Right lobe of liver (tissue), 6 donors: ENCODE measurements around the gene RAB35. TPM values are rescaled to one million over a fixed set of nuclear protein-coding genes. Genes with fewer than 3 reads are reported as not detected.

Experiments used
- ATAC-seq, 4 donors: fragments of 200-7000 bp; cut with Tn5 transposase; one replicate each; pipeline ENCODE4 v1.9.1; 2020; ENCODE audit warnings: mild to moderate bottlenecking in 4 of 4, moderate library complexity in 4 of 4
- DNase-seq, 3 donors: peaks; one replicate each; pipeline ENCODE4 v3.0.0-alpha.2; 2020
- H3K27ac ChIP-seq, 3 donors: fragments of 200-600 bp; one replicate each; pipeline ENCODE4 v1.8.0; 2022
- H3K27me3 ChIP-seq, 2 donors: fragments of 200-600 bp; one replicate each; pipeline ENCODE4 v1.8.0; 2022
- H3K36me3 ChIP-seq, 4 donors: fragments of 200-600 bp; sonication (generic) in 1 of 4; one replicate each; pipeline versions ENCODE4 v1.5.1 to v1.8.0; 2017 to 2022; ENCODE audit warnings: control low read depth in 1 of 4
- H3K4me1 ChIP-seq, 4 donors: fragments of 200-600 bp; sonication (generic) in 1 of 4; one replicate each; pipeline versions ENCODE4 v1.5.1 to v1.8.0; 2017 to 2022; ENCODE audit warnings: control low read depth in 1 of 4
- H3K4me3 ChIP-seq, 3 donors: fragments of 200-600 bp; one replicate each; pipeline ENCODE4 v1.8.0; 2022
- H3K9me3 ChIP-seq, 4 donors: fragments of 200-600 bp; sonication (generic) in 1 of 4; one replicate each; pipeline versions ENCODE4 v1.5.1 to v1.8.0; 2017 to 2022; ENCODE audit warnings: control low read depth in 1 of 4
- POLR2A ChIP-seq: fragments of 450-650 bp; IDR thresholded peaks from one replicate; pipeline ENCODE4 v1.6.1; 2017; ENCODE audit warnings: antibody characterized with exemption, mild to moderate bottlenecking
- WGBS: methylation state at CpG from one replicate; pipeline ENCODE4 v1.1.6; 2018; ENCODE audit warnings: low coverage, low lambda C conversion rate; ENCODE audit not compliant: insufficient coverage; ENCODE audit errors: missing lambda C conversion rate; 5-methylcytosine and 5-hydroxymethylcytosine counted together
- intact Hi-C, 2 donors: fragments of 100-400 bp; cut with DNase I; formaldehyde crosslinking; loops; one replicate each; pipeline versions ENCODE4 v1.11.2 to v1.14.1; 2022
- total RNA-seq, 6 experiments: library from RNA; depleted of rRNA in 2 of 6; stranded (reverse); fragments of >200 nt in 2 of 6; fragmentation: NEBNext Ultra II Directional in 3 of 6; extraction: Animal tissue kit (Norgen Biotek cat#: 25700) in 3 of 6; gene quantifications; one replicate each; pipeline versions ENCODE4 v1.1.0 to v1.2.4, GENCODE V29; 2016 to 2023
- TF ChIP-seq, protein P1 (sequence below), 4 donors: fragments of 200-600 bp in 3 of 4; fragments of 450-650 bp in 1 of 4; IDR thresholded peaks; one replicate each; pipeline versions ENCODE4 v1.5.1 to v1.8.0; 2016 to 2022; ENCODE audit warnings: antibody characterized with exemption in 4 of 4, mild to moderate bottlenecking in 2 of 4
- donor health status: DM: no; HTN: yes; CAD: no.
- donor health status: DM: no; HTN: no; CAD: no.
- donor health status: DM: no; HTN: no; CAD: no.
- donor health status: DM: no; HTN: yes; CAD: no.
- donor health status: DM: no; HTN: yes; CAD: no.

The RAB35 gene
- total RNA-seq, 6 experiments from 2014 or later = 11.7 to 22.1 (median 14.7) TPM

DNA sequence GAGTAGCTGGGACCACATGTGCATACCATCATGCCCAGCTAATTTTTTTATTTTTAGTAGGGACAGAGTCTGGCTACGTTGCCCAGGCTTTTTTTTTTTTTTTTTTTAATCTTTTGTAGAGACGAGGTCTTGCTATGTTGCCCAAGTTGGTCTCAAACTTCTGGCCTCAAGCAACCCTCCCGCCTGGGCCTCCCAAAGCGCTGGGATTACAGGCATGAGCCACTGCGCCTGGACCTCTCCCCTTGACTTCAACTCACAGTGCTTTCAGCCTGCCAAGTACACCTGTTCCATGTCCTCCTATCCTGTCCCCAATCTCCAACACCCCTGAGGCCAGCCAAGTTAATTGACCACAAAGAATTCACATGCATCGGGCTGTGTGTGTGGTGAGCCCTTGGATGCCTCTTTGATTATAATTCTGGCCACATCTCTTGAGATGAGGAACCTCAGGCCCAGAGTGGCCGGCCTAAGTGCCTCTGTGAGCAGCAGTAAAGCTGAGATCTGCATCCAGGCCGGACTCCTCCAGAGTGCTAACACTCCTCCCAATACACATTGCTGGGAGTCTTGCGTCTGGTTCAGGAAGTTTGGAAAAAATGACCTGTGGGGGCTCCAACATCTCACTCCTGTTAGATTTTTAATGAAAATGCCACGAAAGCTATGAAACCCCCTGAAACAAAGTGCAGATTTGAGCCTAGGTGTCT lies 6.8 kb downstream of the RAB35 start:
- intact Hi-C loops = no loop called here
- Histone ChIP-seq H3K36me3 (peaks cover 0 to 4% (median 0%) of the 10 kb centered on the region in 4 donors), H3K27me3 (no peaks in the 10 kb centered on the region), H3K4me3 (no peak overlapping the region), H3K9me3 (no peaks in the 10 kb centered on the region), H3K27ac (no peak overlapping the region), H3K4me1 (peaks cover 0 to 4% (median 0%) of the 10 kb centered on the region in 4 donors)
- TF ChIP-seq, protein P1, sequence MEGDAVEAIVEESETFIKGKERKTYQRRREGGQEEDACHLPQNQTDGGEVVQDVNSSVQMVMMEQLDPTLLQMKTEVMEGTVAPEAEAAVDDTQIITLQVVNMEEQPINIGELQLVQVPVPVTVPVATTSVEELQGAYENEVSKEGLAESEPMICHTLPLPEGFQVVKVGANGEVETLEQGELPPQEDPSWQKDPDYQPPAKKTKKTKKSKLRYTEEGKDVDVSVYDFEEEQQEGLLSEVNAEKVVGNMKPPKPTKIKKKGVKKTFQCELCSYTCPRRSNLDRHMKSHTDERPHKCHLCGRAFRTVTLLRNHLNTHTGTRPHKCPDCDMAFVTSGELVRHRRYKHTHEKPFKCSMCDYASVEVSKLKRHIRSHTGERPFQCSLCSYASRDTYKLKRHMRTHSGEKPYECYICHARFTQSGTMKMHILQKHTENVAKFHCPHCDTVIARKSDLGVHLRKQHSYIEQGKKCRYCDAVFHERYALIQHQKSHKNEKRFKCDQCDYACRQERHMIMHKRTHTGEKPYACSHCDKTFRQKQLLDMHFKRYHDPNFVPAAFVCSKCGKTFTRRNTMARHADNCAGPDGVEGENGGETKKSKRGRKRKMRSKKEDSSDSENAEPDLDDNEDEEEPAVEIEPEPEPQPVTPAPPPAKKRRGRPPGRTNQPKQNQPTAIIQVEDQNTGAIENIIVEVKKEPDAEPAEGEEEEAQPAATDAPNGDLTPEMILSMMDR (IDR thresholded peaks at IDR 0.05) = no peak
- no peak for TF ChIP-seq POLR2A
- no peak for ATAC-seq
- WGBS = 78% methylated on average over 7 of the region's 10 CpGs
- no peak for DNase-seq

DNA sequence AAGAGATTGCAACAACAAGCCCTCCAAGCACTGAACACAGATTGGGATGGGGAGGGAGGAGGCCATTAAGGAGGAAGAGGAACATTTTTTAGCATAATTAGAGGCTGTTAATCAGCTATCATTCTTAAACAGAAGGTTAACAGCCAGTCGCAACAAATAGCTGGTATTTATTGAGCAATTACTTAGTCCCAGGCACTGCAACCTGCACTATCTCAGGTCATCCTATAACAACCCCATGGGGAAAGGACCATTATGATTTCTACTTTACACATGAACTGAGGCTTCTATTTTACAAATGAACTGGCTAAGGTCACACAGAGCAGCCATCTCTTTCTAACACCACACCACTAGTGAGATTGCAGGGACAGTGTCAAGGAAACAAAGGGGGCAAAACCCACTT lies 10.4 kb downstream of the RAB35 start:
- Histone ChIP-seq H3K4me1 (peaks cover 0 to 6% (median 0%) of the 10 kb centered on the region in 4 donors), H3K9me3 (no peaks in the 10 kb centered on the region), H3K4me3 (no peak overlapping the region), H3K36me3 (peaks cover 0 to 16% (median 8%) of the 10 kb centered on the region in 4 donors), H3K27ac (no peak overlapping the region), H3K27me3 (no peaks in the 10 kb centered on the region)
- intact Hi-C loops = no loop called here
- ATAC-seq (no peak), DNase-seq (no peak)
- TF ChIP-seq, protein P1 (IDR thresholded peaks at IDR 0.05) = no peak
- TF ChIP-seq POLR2A = no peak
- whole genome bisulfite sequencing = 83% methylated on average over 1 of the region's 1 CpG

DNA sequence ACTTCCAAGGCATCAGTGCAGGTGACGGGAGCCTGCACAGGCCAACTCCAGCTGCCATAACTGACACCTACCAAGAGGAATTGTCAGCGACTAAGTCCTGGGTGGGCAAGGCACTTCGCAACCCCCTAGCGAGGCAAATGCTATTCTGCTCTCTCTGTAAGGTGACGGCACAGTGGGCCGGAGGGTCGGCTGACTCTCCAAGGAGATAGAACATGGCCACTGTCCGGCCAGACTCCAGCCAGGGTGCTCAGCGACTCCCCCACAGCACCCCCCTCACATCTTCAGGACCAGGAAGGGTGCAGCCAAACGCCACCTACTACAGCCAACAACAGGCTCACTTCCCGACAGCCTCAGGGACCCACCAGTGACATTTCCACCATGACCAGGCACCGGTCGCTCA lies 13.2 kb downstream of the RAB35 start:
- TF ChIP-seq, protein P1 (IDR thresholded peaks at IDR 0.05) = no peak
- TF ChIP-seq POLR2A = no peak
- 72% methylated on average over 2 of the region's 13 CpGs for WGBS
- H3K9me3 ChIP-seq = no peaks in the 10 kb centered on the region
- no peak overlapping the region for H3K27ac ChIP-seq
- DNase-seq = no peak
- H3K4me1 ChIP-seq = peaks cover 0 to 3% (median 0%) of the 10 kb centered on the region in 4 donors
- no peak overlapping the region for H3K4me3 ChIP-seq
- intact Hi-C loops = no loop called here
- H3K27me3 ChIP-seq = no peaks in the 10 kb centered on the region
- ATAC-seq = no peak
- peaks cover 2 to 26% (median 10%) of the 10 kb centered on the region in 4 donors for H3K36me3 ChIP-seq

- Histone ChIP-seq H3K27ac (no peak overlapping the region), H3K4me1 (peaks cover 0 to 3% (median 0%) of the 10 kb centered on the region in 4 donors), H3K9me3 (no peaks in the 10 kb centered on the region), H3K36me3 (peaks cover 3 to 28% (median 13%) of the 10 kb centered on the region in 4 donors), H3K4me3 (no peak overlapping the region), H3K27me3 (no peaks in the 10 kb centered on the region)
- WGBS = 60% methylated on average over 1 of the region's 11 CpGs
- intact Hi-C loops = no loop called here
- DNase-seq (no peak), ATAC-seq (no peak)
- no peak for TF ChIP-seq POLR2A
- TF ChIP-seq, protein P1 (IDR thresholded peaks at IDR 0.05) = no peak
Observed at GRCh38 chr12:120103044-120103338, 13.6 kb downstream of the RAB35 start.
